ENCODE results near the gene NOP53.
A peak's percentile ranks its signal among the peaks of the same experiment; 100 is the strongest.

The NOP53 gene

GRCh38 chr19:47699360-47699917 lies 45.9 kb upstream of the NOP53 start (continued):
- TF ChIP-seq, protein P1, sequence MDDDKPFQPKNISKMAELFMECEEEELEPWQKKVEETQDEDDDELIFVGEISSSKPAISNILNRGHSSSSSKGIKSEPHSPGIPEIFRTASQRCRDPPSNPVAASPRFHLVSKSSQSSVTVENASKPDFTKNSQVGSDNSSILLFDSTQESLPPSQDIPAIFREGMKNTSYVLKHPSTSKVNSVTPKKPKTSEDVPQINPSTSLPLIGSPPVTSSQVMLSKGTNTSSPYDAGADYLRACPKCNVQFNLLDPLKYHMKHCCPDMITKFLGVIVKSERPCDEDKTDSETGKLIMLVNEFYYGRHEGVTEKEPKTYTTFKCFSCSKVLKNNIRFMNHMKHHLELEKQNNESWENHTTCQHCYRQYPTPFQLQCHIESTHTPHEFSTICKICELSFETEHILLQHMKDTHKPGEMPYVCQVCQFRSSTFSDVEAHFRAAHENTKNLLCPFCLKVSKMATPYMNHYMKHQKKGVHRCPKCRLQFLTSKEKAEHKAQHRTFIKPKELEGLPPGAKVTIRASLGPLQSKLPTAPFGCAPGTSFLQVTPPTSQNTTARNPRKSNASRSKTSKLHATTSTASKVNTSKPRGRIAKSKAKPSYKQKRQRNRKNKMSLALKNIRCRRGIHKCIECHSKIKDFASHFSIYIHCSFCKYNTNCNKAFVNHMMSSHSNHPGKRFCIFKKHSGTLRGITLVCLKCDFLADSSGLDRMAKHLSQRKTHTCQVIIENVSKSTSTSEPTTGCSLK (tag by site-specific recombination; IDR thresholded peaks at IDR 0.05) = no peak
- TF ChIP-seq ZNF132 (tag by site-specific recombination; IDR thresholded peaks at IDR 0.05; ENCODE audit: borderline replicate concordance) = no peak
- TF ChIP-seq ZSCAN30 (tag by site-specific recombination; IDR thresholded peaks at IDR 0.05) = 0 out of 2 replicates have a peak, but pooled peaks have one; percentile 20
- TF ChIP-seq ZNF660 (tag by site-specific recombination; IDR thresholded peaks at IDR 0.05) = 0 out of 2 replicates have a peak, but pooled peaks have one; percentile 20
- TF ChIP-seq ZBTB8A (tag by site-specific recombination; IDR thresholded peaks at IDR 0.05) = no peak
- TF ChIP-seq, protein P2, sequence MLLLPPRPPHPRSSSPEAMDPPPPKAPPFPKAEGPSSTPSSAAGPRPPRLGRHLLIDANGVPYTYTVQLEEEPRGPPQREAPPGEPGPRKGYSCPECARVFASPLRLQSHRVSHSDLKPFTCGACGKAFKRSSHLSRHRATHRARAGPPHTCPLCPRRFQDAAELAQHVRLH (tag by site-specific recombination; IDR thresholded peaks at IDR 0.05) = no peak
- 0 out of 2 replicates have a peak, but pooled peaks have one; percentile 55 for TF ChIP-seq KLF17 (tag by site-specific recombination; IDR thresholded peaks at IDR 0.05)
- TF ChIP-seq SP7 (tag by site-specific recombination; IDR thresholded peaks at IDR 0.05) = 0 out of 2 replicates have a peak, but pooled peaks have one; percentile 17
- TF ChIP-seq ZNF621 (tag by site-specific recombination; IDR thresholded peaks at IDR 0.05) = no peak
- no peak for TF ChIP-seq ZNF335 (tag by site-specific recombination; conservative IDR thresholded peaks at IDR 0.05)
- peak; percentile 58 for TF ChIP-seq ZNF654 (tag by site-specific recombination; IDR thresholded peaks at IDR 0.05; ENCODE audit: low read depth)
- TF ChIP-seq ZNF146 (tag by site-specific recombination; IDR thresholded peaks at IDR 0.05) = no peak
- TF ChIP-seq, protein P3, sequence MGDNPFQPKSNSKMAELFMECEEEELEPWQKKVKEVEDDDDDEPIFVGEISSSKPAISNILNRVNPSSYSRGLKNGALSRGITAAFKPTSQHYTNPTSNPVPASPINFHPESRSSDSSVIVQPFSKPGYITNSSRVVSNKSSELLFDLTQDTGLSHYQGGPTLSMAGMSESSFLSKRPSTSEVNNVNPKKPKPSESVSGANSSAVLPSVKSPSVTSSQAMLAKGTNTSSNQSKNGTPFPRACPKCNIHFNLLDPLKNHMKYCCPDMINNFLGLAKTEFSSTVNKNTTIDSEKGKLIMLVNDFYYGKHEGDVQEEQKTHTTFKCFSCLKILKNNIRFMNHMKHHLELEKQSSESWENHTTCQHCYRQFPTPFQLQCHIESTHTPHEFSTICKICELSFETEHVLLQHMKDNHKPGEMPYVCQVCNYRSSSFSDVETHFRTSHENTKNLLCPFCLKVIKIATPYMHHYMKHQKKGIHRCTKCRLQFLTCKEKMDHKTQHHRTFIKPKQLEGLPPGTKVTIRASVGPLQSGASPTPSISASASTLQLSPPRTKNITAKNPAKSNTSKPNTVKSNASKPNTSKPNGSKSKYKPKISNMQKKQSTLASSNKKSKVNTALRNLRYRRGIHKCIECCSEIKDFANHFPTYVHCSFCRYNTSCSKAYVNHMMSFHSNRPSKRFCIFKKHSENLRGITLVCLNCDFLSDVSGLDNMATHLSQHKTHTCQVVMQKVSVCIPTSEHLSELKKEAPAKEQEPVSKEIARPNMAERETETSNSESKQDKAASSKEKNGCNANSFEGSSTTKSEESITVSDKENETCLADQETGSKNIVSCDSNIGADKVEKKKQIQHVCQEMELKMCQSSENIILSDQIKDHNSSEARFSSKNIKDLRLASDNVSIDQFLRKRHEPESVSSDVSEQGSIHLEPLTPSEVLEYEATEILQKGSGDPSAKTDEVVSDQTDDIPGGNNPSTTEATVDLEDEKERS (tag by site-specific recombination; IDR thresholded peaks at IDR 0.05) = no peak
- no peak for TF ChIP-seq GLI4 (tag by site-specific recombination; IDR thresholded peaks at IDR 0.05)
- no peak for TF ChIP-seq ZBTB1 (tag by site-specific recombination; IDR thresholded peaks at IDR 0.05)
- peak; percentile 53 for TF ChIP-seq GLIS1 (tag by site-specific recombination; IDR thresholded peaks at IDR 0.05)
- no peak for TF ChIP-seq ZNF624 (tag by site-specific recombination; IDR thresholded peaks at IDR 0.05)
- TF ChIP-seq ZNF837 (tag by site-specific recombination; IDR thresholded peaks at IDR 0.05) = no peak
- no peak for TF ChIP-seq ZNF747 (tag by site-specific recombination; IDR thresholded peaks at IDR 0.05)
- TF ChIP-seq ZFP41 (tag by site-specific recombination; IDR thresholded peaks at IDR 0.05; ENCODE audit: borderline replicate concordance) = no peak
- TF ChIP-seq ZNF148 (tag by site-specific recombination; IDR thresholded peaks at IDR 0.05; ENCODE audit: borderline replicate concordance) = no peak
